ENCODE data around the gene PTCH1.

DNA sequence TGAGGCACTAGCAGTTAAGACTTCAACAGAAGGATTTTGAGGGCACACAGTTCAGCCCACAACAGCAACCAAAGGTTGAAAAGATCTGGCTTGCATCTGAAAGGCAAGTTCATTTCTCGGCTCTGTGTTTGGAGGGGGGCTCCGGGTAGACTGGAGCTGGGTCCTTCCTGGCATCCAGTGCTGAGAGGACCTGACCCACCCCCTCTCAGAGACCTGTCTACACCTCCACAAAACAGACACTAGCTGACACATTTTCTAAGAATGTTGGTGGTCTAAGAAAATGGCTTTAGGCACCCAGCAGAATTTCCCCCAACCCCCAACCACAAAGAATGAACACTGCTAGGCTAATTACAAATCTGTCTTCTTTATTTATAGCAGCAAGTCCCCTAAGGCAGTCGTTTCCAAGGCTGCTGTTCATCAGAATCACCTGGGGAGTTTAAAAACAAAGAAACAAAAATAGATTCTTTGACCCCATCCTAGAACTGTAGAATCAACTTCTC, 6.2 kb upstream of the PTCH1 start:
- TF ChIP-seq, protein P1, sequence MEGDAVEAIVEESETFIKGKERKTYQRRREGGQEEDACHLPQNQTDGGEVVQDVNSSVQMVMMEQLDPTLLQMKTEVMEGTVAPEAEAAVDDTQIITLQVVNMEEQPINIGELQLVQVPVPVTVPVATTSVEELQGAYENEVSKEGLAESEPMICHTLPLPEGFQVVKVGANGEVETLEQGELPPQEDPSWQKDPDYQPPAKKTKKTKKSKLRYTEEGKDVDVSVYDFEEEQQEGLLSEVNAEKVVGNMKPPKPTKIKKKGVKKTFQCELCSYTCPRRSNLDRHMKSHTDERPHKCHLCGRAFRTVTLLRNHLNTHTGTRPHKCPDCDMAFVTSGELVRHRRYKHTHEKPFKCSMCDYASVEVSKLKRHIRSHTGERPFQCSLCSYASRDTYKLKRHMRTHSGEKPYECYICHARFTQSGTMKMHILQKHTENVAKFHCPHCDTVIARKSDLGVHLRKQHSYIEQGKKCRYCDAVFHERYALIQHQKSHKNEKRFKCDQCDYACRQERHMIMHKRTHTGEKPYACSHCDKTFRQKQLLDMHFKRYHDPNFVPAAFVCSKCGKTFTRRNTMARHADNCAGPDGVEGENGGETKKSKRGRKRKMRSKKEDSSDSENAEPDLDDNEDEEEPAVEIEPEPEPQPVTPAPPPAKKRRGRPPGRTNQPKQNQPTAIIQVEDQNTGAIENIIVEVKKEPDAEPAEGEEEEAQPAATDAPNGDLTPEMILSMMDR (IDR thresholded peaks at IDR 0.05) = no peak
- TF ChIP-seq POLR2A (IDR thresholded peaks at IDR 0.05) = no peak
